Liver (tissue), 9 donors: Measurements from ENCODE around the gene DOCK10. TPM values are rescaled to one million over a fixed set of nuclear protein-coding genes. Genes with fewer than 3 reads are reported as not detected.

ENCODE experiments used
- DNase-seq: peaks from one replicate; pipeline ENCODE4 v3.0.0-alpha.2; 2017; ENCODE audit warnings: low spot score
- H3K27ac ChIP-seq, 2 donors: one replicate each; pipeline ENCODE4 v1.7.0; 2013; ENCODE audit warnings: inconsistent platforms in 2 of 2, low read length in 2 of 2, control low read depth in 1 of 2, low read depth in 1 of 2, mild to moderate bottlenecking in 1 of 2
- H3K27me3 ChIP-seq, 4 donors: one replicate each; pipeline versions ENCODE4 v1.6.1 to v1.7.0; 2013; ENCODE audit warnings: low read length in 3 of 4, inconsistent platforms in 1 of 4, mild to moderate bottlenecking in 1 of 4, moderate library complexity in 1 of 4; ENCODE audit not compliant: control insufficient read depth in 4 of 4, insufficient read depth in 4 of 4
- H3K36me3 ChIP-seq, 4 donors: one replicate each; pipeline versions ENCODE4 v1.6.1 to v1.7.0; 2013; ENCODE audit warnings: low read length in 3 of 4, mild to moderate bottlenecking in 3 of 4, low read depth in 1 of 4, moderate library complexity in 1 of 4; ENCODE audit not compliant: control insufficient read depth in 4 of 4, insufficient read depth in 3 of 4
- H3K4me1 ChIP-seq, 4 donors: one replicate each; pipeline versions ENCODE4 v1.6.1 to v1.7.0; 2013; ENCODE audit warnings: low read length in 3 of 4, mild to moderate bottlenecking in 3 of 4, moderate library complexity in 1 of 4; ENCODE audit not compliant: control insufficient read depth in 4 of 4, insufficient read depth in 4 of 4
- H3K4me3 ChIP-seq, 3 donors: one replicate each; pipeline versions ENCODE4 v1.6.1 to v1.7.0; 2013; ENCODE audit warnings: low read length in 3 of 3, control low read depth in 1 of 3, low read depth in 1 of 3, mild to moderate bottlenecking in 1 of 3
- H3K9ac ChIP-seq, 2 donors: one replicate each; pipeline ENCODE4 v1.7.0; 2013; ENCODE audit warnings: low read length in 2 of 2, mild to moderate bottlenecking in 2 of 2, moderate library complexity in 2 of 2, control low read depth in 1 of 2, low read depth in 1 of 2
- H3K9me3 ChIP-seq, 4 donors: one replicate each; pipeline versions ENCODE4 v1.6.1 to v1.7.0; 2013; ENCODE audit warnings: low read length in 3 of 4; ENCODE audit not compliant: control insufficient read depth in 4 of 4
- ATF3 ChIP-seq: IDR thresholded peaks from 2 replicates; pipeline ENCODE4 v1.6.1; 2016; ENCODE audit warnings: antibody characterized with exemption
- EGR1 ChIP-seq, 2 donors: IDR thresholded peaks; 2 replicates each; pipeline ENCODE4 v1.6.1; 2016 to 2018; ENCODE audit warnings: antibody characterized with exemption in 2 of 2, low read depth in 2 of 2
- FOXA1 ChIP-seq: IDR thresholded peaks from 2 replicates; pipeline ENCODE4 v1.6.1; 2016; ENCODE audit warnings: antibody characterized with exemption
- FOXA2 ChIP-seq: IDR thresholded peaks from 2 replicates; pipeline ENCODE4 v1.6.1; 2016; ENCODE audit warnings: antibody characterized with exemption
- GABPA ChIP-seq, 2 donors: IDR thresholded peaks in 1 of 2; conservative IDR thresholded peaks in 1 of 2; 2 replicates each; pipeline ENCODE4 v1.6.1; 2016; ENCODE audit warnings: antibody characterized with exemption in 2 of 2, mild to moderate bottlenecking in 1 of 2, moderate library complexity in 1 of 2
- HNF4G ChIP-seq: IDR thresholded peaks from 2 replicates; pipeline ENCODE4 v1.6.1; 2016; ENCODE audit warnings: antibody characterized with exemption
- JUND ChIP-seq, 2 donors: IDR thresholded peaks; 2 replicates each; pipeline ENCODE4 v1.6.1; 2016; ENCODE audit warnings: antibody characterized with exemption in 2 of 2
- NR2F2 ChIP-seq: IDR thresholded peaks from 2 replicates; pipeline ENCODE4 v1.6.1; 2016; ENCODE audit warnings: antibody characterized with exemption
- RAD21 ChIP-seq, 2 donors: IDR thresholded peaks; 2 replicates each; pipeline ENCODE4 v1.6.1; 2016; ENCODE audit warnings: antibody characterized with exemption in 2 of 2, mild to moderate bottlenecking in 2 of 2
- REST ChIP-seq: IDR thresholded peaks from 2 replicates; pipeline ENCODE4 v1.6.1; 2016; ENCODE audit warnings: antibody characterized with exemption, mild to moderate bottlenecking
- RXRA ChIP-seq, 2 donors: IDR thresholded peaks; 2 replicates each; pipeline ENCODE4 v1.6.1; 2017 to 2018; ENCODE audit warnings: antibody characterized with exemption in 2 of 2, mild to moderate bottlenecking in 1 of 2
- SP1 ChIP-seq: IDR thresholded peaks from 2 replicates; pipeline ENCODE4 v1.6.1; 2018; ENCODE audit warnings: antibody characterized with exemption, mild to moderate bottlenecking
- YY1 ChIP-seq: IDR thresholded peaks from 2 replicates; pipeline ENCODE4 v1.6.1; 2016; ENCODE audit warnings: antibody characterized with exemption, mild to moderate bottlenecking
- ZBTB33 ChIP-seq: IDR thresholded peaks from 2 replicates; pipeline ENCODE4 v1.6.1; 2016; ENCODE audit warnings: antibody characterized with exemption
- WGBS: extraction: QIAGEN DNeasy Blood & Tissue Kit; methylation state at CpG from one replicate; pipeline ENCODE4 v1.1.7; 2013; 5-methylcytosine and 5-hydroxymethylcytosine counted together
- polyA plus RNA-seq, 2 donors: library from polyadenylated mRNA; stranded (reverse) in 1 of 2; unstranded in 1 of 2; fragments of 200-250 nt in 1 of 2; fragments of >200 nt in 1 of 2; fragmentation: Nextera tagmentation in 1 of 2; extraction: Ambion mirVana in 1 of 2; gene quantifications; one replicate each; pipeline versions ENCODE4 v1.2.1 to v1.2.3, GENCODE V29; 2013 to 2015
- total RNA-seq, 2 donors: library from RNA; depleted of rRNA; stranded (reverse); fragments of >200 nt; gene quantifications; one replicate each; pipeline ENCODE4 v1.2.3, GENCODE V29; 2014
- donor health status: healthy.
- donor health status: healthy.
- donor health status: healthy.
- donor health status: healthy.
- donor health status: healthy.

Gene DOCK10
- total and polyA plus RNA-seq, 4 donors: 1.2 to 15.3 (median 6.8) TPM

GRCh38 chr2:224970311-224970710 lies 72.0 kb downstream of the DOCK10 start (continued):
- TF ChIP-seq NR2F2 (no peak), EGR1 (IDR thresholded peaks at IDR 0.05; ENCODE audit: low read depth in 2 of 2) (no peak), RXRA (IDR thresholded peaks at IDR 0.05) (no peak), YY1 (no peak)

- no peak overlapping the region for H3K4me3 ChIP-seq
- 60% methylated on average over 4 of the region's 4 CpGs for WGBS
- H3K27ac ChIP-seq: no peak overlapping the region
- no peak overlapping the region for H3K9ac ChIP-seq
- H3K36me3 ChIP-seq: no peaks in the 10 kb centered on the region
- H3K27me3 ChIP-seq: no peaks in the 10 kb centered on the region
- no peak for DNase-seq
- no peaks in the 10 kb centered on the region for H3K4me1 ChIP-seq
- TF ChIP-seq FOXA2 (no peak), JUND (IDR thresholded peaks at IDR 0.05) (no peak)
- no peaks in the 10 kb centered on the region for H3K9me3 ChIP-seq
Observed at GRCh38 chr2:224969633-224970260, 72.5 kb downstream of the DOCK10 start.

GRCh38 chr2:224969095-224969494 lies 73.2 kb downstream of the DOCK10 start:
- Histone ChIP-seq H3K4me1 (no peaks in the 10 kb centered on the region), H3K9me3 (no peaks in the 10 kb centered on the region), H3K27me3 (no peaks in the 10 kb centered on the region), H3K27ac (no peak overlapping the region), H3K4me3 (no peak overlapping the region), H3K9ac (no peak overlapping the region), H3K36me3 (no peaks in the 10 kb centered on the region)
- WGBS: 60% methylated on average over 5 of the region's 5 CpGs
- no peak for DNase-seq
- no peak for TF ChIP-seq RAD21 (IDR thresholded peaks at IDR 0.05)
- no peak for TF ChIP-seq SP1
- TF ChIP-seq GABPA (IDR thresholded peaks at IDR 0.05 in 1 of 2, conservative IDR thresholded peaks at IDR 0.05 in 1 of 2): no peak
- no peak for TF ChIP-seq ATF3
- TF ChIP-seq FOXA1: no peak
- no peak for TF ChIP-seq HNF4G
- no peak for TF ChIP-seq FOXA2
- TF ChIP-seq REST: no peak
- no peak for TF ChIP-seq ZBTB33
